HL-60 (cell line): ENCODE results near the gene VSIG10L.

ENCODE experiments used
- DNase-seq, 2 experiments: peaks; one replicate each; pipeline ENCODE4 v3.0.0-alpha.2; 2010 to 2020; ENCODE audit warnings: low read depth in 1 of 2, low spot score in 1 of 2
- H3K27ac ChIP-seq: fragments of 250-450 bp; sonication (Bioruptor Pico); replicated peaks from 2 replicates; pipeline ENCODE4 v1.5.1; 2020; ENCODE audit warnings: mild to moderate bottlenecking, moderate library complexity
- H3K27me3 ChIP-seq: fragments of 250-450 bp; sonication (Bioruptor Pico); 2 replicates; pipeline ENCODE4 v1.5.1; 2021; ENCODE audit warnings: mild to moderate bottlenecking, moderate library complexity; ENCODE audit not compliant: insufficient read depth, poor library complexity, severe bottlenecking
- H3K4me3 ChIP-seq: replicated peaks from 2 replicates; pipeline ENCODE4 v1.5.1; 2011; ENCODE audit warnings: mild to moderate bottlenecking, control low read depth, low read length; ENCODE audit not compliant: insufficient read depth
- CTCF ChIP-seq: IDR thresholded peaks from one replicate; pipeline ENCODE4 v1.5.1; 2011; ENCODE audit warnings: low read length, control low read depth, inconsistent platforms; ENCODE audit not compliant: insufficient read depth
- GABPA ChIP-seq: IDR thresholded peaks from 2 replicates; pipeline ENCODE4 v1.6.1; 2012; ENCODE audit warnings: low read depth
- POLR2AphosphoS5 ChIP-seq: IDR thresholded peaks from 2 replicates; pipeline ENCODE4 v1.6.1; 2012; ENCODE audit warnings: low read depth
- REST ChIP-seq: IDR thresholded peaks from 2 replicates; pipeline ENCODE4 v1.6.1; 2012; ENCODE audit warnings: low read depth; ENCODE audit not compliant: insufficient replicate concordance
- SPI1 ChIP-seq: IDR thresholded peaks from 2 replicates; pipeline ENCODE4 v1.6.1; 2012; ENCODE audit warnings: low read depth, mild to moderate bottlenecking, borderline replicate concordance

Gene VSIG10L

GRCh38 chr19:51339687-51340656, 2.0 kb downstream of the VSIG10L start:
- H3K27ac ChIP-seq, result no peak overlapping the region
- H3K4me3 ChIP-seq, result peak overlapping the region; percentile 68
- DNase-seq, result peak; percentile 86 to 98

GRCh38 chr19:51339313-51339686, 2.6 kb downstream of the VSIG10L start:
- Histone ChIP-seq H3K27me3 (no peaks in the 10 kb centered on the region), H3K4me3 (peak overlapping the region; percentile 68), H3K27ac (no peak overlapping the region)
- peak in 1 of 2 experiments; percentile 23 for DNase-seq
- TF ChIP-seq POLR2AphosphoS5 (no peak), REST (no peak), CTCF (no peak), GABPA (no peak), SPI1 (no peak)

More at GRCh38 chr19:51339687-51340656, 2.0 kb downstream of the VSIG10L start:
- H3K27me3 ChIP-seq, result no peaks in the 10 kb centered on the region
- TF ChIP-seq GABPA, result no peak
- no peak for TF ChIP-seq CTCF
- no peak for TF ChIP-seq REST
- TF ChIP-seq SPI1, result no peak
- no peak for TF ChIP-seq POLR2AphosphoS5

GRCh38 chr19:51338563-51339312, 3.2 kb downstream of the VSIG10L start:
- H3K4me3 ChIP-seq, result peak overlapping the region; percentile 68
- TF ChIP-seq SPI1, result no peak
- TF ChIP-seq REST, result no peak
- peak; percentile 31 for TF ChIP-seq CTCF
- no peak for TF ChIP-seq GABPA
- no peak for TF ChIP-seq POLR2AphosphoS5
- no peak overlapping the region for H3K27ac ChIP-seq
- H3K27me3 ChIP-seq, result no peaks in the 10 kb centered on the region
- peak; percentile 45 to 77 for DNase-seq
